ENCODE data around the gene SLC44A5.

DNA sequence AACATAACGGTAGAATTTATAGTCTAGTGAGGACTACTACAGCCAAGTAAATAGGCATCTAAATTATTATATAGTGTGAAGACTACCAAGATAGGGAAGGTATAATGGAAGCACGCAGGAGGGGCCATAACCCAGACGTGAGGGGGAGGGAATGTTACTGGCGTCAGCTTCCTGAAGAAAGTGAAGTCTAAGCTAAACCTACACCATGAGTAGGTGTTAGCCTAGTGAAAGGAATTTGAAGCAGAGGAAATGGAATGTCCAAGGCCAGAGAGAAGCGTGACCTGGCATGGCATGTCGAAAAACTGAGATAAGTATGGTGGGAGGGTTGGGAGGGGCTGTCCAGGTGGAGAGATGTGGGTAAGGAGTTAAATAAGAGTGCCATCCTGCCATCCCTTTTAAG, 140.5 kb downstream of the SLC44A5 start:
- TF ChIP-seq POLR2AphosphoS5 (IDR thresholded peaks at IDR 0.05; ENCODE audit: low read depth, low read length) (no peak), SIN3A (IDR thresholded peaks at IDR 0.05; ENCODE audit: borderline replicate concordance, insufficient read depth, low read depth, low read length) (no peak), TCF7L2 (IDR thresholded peaks at IDR 0.05; ENCODE audit: low read depth, low read length) (no peak)
- TF ChIP-seq, protein P1, sequence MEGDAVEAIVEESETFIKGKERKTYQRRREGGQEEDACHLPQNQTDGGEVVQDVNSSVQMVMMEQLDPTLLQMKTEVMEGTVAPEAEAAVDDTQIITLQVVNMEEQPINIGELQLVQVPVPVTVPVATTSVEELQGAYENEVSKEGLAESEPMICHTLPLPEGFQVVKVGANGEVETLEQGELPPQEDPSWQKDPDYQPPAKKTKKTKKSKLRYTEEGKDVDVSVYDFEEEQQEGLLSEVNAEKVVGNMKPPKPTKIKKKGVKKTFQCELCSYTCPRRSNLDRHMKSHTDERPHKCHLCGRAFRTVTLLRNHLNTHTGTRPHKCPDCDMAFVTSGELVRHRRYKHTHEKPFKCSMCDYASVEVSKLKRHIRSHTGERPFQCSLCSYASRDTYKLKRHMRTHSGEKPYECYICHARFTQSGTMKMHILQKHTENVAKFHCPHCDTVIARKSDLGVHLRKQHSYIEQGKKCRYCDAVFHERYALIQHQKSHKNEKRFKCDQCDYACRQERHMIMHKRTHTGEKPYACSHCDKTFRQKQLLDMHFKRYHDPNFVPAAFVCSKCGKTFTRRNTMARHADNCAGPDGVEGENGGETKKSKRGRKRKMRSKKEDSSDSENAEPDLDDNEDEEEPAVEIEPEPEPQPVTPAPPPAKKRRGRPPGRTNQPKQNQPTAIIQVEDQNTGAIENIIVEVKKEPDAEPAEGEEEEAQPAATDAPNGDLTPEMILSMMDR (IDR thresholded peaks at IDR 0.05) = no peak
- TF ChIP-seq, protein P2, sequence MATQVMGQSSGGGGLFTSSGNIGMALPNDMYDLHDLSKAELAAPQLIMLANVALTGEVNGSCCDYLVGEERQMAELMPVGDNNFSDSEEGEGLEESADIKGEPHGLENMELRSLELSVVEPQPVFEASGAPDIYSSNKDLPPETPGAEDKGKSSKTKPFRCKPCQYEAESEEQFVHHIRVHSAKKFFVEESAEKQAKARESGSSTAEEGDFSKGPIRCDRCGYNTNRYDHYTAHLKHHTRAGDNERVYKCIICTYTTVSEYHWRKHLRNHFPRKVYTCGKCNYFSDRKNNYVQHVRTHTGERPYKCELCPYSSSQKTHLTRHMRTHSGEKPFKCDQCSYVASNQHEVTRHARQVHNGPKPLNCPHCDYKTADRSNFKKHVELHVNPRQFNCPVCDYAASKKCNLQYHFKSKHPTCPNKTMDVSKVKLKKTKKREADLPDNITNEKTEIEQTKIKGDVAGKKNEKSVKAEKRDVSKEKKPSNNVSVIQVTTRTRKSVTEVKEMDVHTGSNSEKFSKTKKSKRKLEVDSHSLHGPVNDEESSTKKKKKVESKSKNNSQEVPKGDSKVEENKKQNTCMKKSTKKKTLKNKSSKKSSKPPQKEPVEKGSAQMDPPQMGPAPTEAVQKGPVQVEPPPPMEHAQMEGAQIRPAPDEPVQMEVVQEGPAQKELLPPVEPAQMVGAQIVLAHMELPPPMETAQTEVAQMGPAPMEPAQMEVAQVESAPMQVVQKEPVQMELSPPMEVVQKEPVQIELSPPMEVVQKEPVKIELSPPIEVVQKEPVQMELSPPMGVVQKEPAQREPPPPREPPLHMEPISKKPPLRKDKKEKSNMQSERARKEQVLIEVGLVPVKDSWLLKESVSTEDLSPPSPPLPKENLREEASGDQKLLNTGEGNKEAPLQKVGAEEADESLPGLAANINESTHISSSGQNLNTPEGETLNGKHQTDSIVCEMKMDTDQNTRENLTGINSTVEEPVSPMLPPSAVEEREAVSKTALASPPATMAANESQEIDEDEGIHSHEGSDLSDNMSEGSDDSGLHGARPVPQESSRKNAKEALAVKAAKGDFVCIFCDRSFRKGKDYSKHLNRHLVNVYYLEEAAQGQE (IDR thresholded peaks at IDR 0.05; ENCODE audit: insufficient read depth in 1 of 2, low read depth in 2 of 2, low read length in 1 of 2) = no peak

All from Panc1 (cell line).